CD4-positive, alpha-beta T cell treated with Interleukin-15 for 4 hours (primary cell): ENCODE measurements around the gene RHCG.

Source experiments
- DNase-seq: peaks from one replicate; pipeline ENCODE4 v3.0.0-alpha.2; 2020; ENCODE audit warnings: low spot score

RHCG gene

DNA sequence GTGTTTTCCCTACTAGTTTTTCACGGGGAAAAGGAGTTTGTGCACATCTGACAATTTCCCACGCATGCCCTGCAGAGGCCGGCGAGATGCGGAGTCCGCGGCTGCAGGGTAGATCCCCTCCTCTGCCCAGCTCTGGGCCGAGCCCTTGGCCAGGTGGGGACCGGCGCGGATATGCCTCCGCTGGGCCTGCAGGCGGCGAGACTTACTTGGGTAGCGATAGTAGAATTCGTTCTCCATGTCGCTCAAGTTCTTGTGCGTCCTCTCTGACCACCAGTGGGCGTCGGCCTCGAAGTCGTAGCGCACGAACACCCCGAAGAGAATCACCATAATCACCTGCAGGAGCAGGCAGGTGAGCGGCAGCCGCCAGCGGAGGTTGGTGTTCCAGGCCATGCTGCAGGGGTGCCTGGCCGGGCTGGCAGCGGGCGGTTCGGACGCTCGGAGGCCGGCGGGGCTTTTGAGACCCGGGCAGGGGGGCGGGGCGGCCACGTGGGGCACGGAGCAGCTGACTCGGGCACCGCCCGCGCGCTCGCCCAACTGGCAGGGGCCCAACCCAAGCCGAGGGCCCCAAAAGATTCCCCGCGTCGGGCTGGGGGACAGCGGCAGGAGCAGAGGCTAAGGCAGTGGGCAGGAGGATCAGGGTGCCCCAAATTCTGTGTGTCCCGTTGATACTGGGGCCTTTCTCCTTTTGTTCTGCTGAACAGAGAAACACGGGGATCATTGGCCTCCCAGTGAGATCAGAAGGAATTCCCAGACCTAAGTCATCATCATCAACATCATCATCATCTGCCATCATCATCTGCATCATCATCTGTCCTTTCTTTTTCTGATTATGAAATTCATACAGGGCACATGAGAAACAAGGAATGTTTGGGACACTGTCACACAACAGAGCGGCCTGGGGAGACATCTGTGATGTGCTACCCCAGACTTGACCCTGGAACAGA lies at the start of gene RHCG:
Gene RHCG, minus strand, starts transcription at position 429 of the 944 bp plus-strand sequence. Its CDS starts 39 bp downstream, at position 390.
- no peak for DNase-seq

GRCh38 chr15:89543389-89543788 lies 47.0 kb upstream of the RHCG start:
- DNase-seq, result no peak

DNA sequence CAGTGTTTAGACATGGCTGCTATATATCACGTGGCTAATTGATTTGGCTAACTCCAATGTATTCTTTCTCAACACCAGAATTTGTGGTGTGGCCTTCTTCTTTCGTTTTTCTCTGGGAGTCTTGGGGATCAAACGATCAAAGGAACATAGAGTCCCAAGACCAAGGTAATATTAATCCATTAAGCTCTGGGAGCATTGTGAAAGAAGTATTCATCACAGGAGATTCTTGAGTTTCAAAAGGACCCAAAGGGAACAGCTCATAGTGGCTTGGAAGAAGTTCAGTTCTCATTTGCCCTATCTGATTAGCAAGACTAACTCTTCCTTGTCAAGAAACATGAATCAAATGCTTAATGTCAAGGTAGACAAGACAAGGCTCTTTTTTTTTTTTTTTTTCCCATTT lies 46.0 kb upstream of the RHCG start:
- no peak for DNase-seq

DNA sequence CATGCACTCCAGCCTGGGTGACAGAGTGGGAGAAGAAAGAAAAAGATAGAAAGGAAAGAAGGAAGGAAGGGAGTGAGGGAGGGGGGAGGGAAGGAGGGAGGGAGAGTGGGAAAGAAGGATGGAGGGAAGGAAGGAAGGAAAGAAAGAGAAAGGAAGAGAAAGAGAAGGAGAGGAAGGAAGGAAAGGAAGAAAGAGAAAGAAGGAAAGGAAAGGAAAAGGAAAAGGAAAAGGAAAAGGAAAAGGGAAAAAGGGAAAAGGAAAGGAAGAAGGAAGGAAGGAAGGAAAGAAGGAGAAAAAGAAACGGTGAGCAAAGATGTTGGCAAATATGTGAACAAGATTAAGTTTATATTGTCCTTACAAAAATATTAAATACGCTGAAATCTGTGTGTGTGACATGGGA lies 42.6 kb upstream of the RHCG start:
- no peak for DNase-seq

- no peak for DNase-seq
These were observed 37.6 kb upstream of the RHCG start for GRCh38 chr15:89533861-89534544.

DNA sequence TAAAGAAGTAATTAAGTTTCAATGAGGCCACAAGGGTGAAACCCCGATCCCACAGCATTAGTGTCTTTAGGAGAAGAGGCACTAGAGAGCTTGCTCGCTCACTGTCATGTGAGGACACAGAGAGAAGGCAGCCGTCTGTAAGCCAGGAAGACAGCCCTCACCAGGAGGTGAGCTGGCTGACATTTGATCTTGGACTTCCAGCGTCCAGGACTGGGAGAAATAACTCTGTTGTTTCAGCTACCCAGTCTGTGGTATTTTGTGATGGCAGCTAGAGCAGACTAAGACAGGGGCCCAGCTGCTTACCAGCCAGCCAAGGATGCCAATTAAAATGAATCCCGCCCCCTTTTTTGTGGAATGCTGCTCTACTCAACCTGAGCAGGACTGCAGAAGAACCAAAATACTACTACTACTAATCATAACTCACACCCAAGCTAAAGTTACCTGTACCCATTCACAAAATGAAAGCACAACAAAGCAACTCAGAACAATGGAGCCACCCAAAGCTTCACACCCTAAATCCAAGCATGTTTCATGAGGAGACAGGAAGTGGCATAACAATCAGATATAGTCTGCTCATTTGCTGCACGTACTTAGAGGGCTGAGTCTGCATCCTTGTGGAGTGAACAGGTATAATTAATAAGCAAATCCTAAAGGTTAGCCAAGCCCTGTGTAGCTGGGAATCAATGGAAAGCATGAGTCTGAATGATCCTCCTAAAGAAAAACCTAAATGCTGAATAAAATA lies 35.6 kb upstream of the RHCG start:
- no peak for DNase-seq

DNA sequence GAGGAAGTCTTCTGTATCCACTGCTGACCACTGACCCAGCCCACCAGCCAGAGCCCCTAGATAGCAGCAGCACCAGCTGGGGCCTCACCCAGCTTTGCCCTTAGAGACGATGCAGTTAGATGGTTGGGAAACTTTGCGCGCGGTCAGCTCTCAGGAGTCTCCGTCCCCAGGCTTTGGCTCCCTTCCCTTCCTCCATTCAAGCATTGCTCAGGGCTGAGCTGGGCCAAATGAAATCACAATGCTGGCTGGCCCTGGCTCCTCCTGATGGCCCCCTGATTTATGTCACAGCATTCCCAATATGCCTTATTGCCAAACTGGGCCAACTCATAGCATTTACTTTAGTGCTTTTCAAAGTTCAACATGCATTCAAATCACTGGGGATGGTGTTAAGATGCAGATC lies 34.6 kb upstream of the RHCG start:
- DNase-seq, result no peak

DNA sequence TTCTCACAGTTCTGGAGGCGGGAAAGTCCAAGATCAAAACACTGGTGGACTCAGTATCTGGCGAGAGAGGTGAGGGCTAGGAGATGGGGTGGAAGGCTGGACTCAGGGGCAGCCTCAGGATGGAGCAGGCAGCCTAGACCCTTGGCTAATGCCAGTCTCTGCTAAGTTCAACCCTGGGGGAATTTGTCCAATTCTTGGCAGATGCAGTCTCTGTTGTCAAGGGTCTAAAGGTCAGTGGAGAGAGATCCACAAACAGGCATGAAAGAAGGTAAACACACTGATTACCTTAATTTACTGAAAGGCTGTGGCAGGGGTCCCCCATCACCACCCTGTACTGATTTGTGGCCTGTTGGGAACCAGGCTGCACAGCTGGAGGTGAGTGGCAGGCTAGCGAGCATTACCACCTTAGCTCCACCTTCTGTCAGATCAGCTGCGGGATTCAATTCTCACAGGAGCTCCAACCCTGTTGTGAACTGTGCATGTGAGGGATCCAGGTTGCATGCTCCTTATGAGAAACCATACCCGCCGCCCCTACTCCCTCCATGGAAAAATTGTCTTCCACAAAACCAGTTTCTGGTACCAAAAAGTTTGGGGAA lies 32.5 kb upstream of the RHCG start:
- DNase-seq, result no peak

DNA sequence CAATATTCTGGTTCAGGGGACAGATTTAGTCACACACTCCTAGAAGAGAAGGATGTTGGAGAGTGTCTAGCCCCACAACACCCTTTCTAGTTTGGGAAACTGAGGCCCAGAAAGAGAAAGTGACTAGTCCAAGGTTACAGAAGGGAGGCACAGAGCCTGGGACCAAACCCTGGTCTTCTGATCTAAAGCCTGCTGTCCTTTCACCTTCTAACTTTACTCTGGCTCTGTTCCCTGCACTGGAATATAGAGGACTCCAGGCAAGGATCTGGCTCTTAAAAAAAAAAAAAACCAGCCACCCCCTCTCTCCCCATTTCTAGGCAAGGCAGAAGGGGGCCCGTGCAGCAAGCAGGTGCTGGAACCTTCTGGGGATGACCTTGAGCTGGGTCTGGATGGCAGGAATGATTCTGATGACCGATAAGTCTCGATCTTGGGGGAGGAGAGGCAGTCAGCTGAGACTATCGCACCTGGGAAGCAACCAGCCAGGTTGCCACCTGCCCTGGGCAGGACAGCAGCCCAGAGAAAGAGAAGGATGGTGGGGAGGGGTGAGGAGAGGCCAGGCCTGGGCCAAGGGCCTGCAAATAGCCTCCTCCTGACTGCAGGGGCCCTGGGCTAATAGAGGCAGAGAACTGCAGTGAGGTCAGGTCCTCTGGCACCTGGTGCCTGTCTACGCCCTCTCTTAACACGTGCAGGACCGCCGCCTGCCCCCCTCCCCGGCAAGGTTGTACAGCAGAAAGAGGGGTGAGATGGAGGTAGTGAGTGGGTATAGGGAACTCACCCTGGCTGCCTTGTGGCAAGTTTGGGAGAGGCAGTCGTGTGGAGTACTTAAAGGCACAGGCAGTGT lies 30.4 kb upstream of the RHCG start:
- DNase-seq, result no peak

DNA sequence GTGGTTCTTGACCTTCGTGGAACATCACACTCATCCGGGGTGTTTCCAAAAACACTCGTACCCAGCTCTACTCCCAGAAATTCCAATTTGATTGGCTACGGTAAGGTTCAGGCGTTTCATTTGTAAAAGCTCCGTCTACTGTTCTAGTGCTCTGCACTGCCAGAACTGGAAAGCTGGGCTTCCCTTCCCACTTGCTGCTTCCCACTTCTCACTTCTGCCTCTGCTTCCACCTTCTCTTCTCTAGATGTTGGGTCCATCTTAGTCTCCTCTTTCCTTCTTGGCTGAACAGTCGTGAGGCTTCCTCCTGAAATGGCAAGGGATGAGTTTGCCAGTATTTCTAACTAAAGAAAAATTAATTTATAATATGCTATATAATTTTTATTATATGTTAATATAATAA lies 29.8 kb upstream of the RHCG start:
- no peak for DNase-seq

DNA sequence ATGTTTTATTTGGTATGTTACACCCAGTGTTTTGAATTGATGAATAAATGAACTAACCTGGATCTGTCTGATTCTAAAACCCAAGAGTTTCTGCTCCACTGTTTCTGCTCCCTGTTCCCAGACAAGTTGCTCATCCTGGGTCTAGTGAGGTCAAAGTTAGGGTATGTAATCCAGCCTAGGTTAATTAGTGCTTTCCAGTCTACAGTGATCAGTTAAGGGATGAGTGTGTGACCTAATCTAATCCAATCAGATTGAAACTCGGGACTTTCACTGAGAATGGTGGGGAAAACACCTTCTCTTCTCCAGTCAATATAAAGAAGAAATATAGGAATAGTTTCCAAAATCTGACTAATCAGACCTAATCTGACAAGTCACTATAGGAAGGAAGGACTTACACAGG lies 27.8 kb upstream of the RHCG start:
- DNase-seq, result no peak

DNA sequence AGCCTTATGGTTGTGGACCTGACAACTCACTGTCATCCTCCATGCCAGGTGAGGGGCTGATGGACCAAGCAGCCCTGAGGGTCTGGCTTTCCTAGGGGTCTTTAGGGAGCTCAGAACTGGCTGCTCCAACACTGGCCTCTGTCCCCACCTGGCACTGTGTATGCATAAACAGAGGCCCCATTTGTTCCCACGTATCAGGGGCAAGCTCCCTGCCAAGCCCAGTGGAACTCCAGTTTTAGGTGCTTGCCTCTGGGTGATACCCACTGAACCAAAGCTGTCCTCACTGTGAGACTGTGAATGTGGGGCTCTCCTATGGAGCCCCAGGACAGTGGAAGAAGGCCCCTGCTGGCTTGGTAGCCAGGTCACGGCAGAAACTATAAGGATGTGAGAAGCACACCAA lies 26.7 kb upstream of the RHCG start:
- no peak for DNase-seq

- DNase-seq, result no peak
These were observed 25.2 kb upstream of the RHCG start for GRCh38 chr15:89521605-89522004.

- DNase-seq, result no peak
These were observed 19.1 kb upstream of the RHCG start for GRCh38 chr15:89515477-89515876.

- DNase-seq, result no peak
These were observed 18.4 kb upstream of the RHCG start for GRCh38 chr15:89514596-89515406.

- DNase-seq, result no peak
These were observed 17.8 kb upstream of the RHCG start for GRCh38 chr15:89514186-89514585.

- DNase-seq, result no peak
These were observed 16.9 kb upstream of the RHCG start for GRCh38 chr15:89513284-89513683.

DNA sequence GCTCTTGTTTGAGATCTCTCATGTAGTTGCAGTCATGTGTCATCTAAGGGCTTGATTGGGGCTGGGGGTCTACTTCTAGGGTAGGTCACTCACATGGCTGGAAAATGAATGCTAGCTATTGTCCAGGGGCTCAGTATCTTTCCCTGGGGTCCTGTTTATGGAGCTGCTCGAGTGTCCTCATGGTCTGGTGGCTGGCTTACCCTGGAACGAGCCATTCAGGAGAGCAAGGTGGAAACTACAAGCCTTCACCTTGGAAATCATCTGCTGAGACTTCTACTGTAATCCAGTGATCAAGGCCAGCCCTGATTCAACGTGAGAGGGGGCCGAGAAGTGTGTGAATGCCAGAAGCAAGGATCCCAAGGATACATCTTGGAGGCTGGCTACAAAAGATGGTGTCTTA lies 16.2 kb upstream of the RHCG start:
- DNase-seq, result no peak

DNA sequence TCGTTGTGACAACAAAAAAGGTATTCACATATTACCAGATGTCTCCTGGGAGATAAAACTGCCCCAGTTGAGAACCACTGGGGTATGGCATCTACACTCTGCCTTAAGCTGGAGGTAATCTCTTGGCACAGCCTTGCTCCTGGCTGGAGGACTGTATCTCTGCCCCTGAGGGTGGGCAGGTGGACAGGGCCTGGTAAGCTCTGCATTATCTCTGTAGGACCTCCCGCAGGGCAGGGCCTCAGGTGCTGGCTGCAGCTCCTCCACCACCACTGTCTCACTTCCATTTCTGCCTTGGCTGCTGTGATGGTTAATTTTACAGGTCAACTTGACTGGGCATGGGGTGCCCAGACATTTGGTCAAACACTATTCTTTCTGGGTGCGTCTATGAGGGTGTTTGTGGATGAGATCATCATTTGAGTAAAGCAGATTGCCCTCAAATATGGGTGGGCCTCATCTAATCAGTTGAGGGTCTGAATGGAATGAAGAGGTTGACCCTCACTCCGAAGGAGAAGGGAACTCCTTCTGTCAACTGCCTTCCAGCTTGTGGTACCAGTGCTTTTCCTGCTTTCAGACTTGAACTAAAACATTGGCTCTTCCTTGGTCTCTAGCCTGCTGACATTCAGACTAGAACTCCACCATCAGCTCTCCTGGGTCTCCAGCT lies 9.8 kb upstream of the RHCG start:
- DNase-seq, result no peak

DNA sequence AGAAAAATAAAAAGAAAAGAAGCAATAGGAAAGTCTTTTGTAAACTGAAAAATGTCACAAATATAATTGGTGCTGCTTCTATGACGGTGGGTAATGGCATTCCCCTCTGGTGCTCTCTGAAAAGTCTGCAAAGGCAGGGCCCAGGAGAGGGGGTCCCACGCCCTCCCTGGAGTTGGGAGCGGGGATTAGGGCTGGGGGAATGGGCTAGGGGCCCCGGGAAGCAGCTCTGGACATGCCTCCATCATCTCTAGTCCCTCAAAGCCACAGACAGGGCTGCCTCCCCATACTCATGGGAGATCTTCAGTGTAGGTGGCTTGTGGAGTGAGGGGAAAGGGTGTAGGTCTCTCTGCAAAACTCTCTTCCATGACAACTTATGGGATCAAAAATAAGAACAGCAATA lies 7.8 kb upstream of the RHCG start:
- DNase-seq, result no peak
